IPS-18c (cell line): ENCODE results near the gene CDC20.

Experiments
- H3K4me3 ChIP-seq: 2 replicates; pipeline ENCODE4 v1.7.0; 2013; ENCODE audit warnings: low read depth, mild to moderate bottlenecking, low read length, moderate library complexity; ENCODE audit not compliant: insufficient read depth
- H3K9me3 ChIP-seq: one replicate; pipeline ENCODE4 v1.6.1; 2013; ENCODE audit warnings: mild to moderate bottlenecking, low read length, moderate library complexity; ENCODE audit not compliant: control insufficient read depth, insufficient read depth

The CDC20 gene

DNA sequence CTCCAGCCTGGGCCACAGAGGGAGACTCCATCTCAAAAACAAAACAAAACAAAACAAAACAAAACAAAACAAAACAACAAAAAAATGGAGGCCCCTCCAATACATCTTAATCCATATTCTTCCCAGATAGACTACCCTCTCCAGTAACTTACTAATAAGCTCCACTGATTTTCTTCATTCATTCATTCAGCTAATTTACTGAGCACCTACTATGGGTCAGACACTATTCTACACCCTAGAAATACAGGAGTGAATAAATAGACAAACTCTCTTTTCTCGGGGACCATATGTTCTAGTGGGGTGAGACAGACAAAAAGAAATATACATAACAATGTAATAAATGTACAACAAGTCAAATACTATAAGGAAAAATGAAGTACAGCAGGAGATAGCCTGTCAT, 7.8 kb upstream of the CDC20 start:
- H3K9me3 ChIP-seq: peaks cover 2% of the 10 kb centered on the region
- no peak overlapping the region for H3K4me3 ChIP-seq

DNA sequence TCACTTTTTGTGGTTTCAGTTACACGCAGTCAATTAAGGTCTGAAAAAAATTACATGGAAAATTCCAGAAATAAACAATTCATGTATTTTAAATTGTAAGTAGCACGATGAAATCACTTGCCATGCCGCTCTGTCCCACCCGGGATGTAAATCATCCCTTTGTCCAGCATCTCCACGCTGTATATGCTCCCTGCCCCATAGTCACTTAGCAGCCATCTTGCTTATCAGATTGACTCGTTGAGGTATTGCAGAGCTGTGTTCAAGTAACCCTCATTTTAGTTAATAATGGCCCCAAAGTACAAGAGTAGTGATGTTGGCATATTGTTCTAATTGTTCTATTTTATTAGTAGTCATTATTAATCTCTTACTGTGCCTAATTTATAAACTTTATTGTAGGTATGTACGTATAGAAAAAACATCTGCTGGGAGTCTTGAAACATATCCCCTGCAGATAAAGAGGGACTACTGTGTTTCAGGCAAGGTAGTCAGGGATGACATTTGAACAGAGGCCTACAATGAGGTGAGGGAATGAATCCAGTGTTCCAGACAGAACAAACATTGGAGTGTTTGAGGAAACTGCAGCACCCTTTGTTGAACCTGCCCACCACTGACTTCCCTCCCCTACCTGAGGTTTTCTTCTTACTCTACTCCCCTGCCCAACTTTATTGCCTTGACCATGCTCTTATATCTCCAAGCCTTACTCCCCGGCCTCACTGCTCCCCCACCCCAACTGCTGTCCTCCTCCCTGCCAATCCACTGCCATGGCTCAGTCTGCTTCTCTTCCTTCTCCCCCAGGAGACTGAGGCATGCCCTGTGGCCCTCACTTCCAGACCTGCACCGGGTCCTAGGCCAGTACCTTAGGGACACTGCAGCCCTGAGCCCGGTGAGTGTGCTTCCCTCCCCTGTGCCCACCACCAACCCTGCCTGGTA, 7.1 kb upstream of the CDC20 start:
- Histone ChIP-seq H3K4me3 (no peak overlapping the region), H3K9me3 (no peaks in the 10 kb centered on the region)

DNA sequence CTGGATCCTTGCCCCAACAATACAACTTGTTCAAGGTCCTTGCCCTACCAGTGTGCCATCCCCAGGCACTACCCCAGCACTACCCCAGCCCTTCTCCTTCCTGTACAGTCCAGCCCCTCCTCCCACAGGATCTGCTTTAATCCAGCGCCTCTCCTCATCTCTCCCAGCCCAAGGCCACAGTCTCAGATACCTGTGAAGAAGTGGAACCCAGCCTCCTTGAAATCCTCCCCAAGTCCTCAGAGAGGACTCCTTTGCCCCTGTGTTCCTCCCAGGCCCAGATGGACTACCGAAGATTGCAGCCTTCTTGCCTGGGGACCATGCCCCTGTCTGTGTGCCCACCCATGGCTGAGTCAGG, 6.5 kb upstream of the CDC20 start:
- H3K9me3 ChIP-seq: no peaks in the 10 kb centered on the region
- no peak overlapping the region for H3K4me3 ChIP-seq

DNA sequence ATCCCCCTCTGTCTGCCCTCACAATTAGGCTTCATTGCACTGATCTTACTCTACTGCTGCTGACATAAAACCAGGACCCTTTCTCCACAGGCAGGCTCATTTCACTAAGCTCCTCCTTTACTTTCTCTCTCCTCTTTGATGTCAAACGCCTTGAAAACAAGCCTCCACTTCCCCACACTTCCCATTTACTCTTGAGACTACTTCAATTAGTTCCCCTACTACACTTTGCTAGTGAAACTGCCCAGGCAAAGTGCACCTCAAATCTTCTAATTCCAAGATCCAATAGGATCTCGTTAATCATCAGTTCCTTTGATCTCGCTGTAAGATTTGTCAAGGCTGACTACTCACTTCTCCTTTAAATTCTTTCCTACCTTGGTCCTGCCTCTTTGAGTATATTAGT, 5.9 kb upstream of the CDC20 start:
- H3K4me3 ChIP-seq: no peak overlapping the region
- no peaks in the 10 kb centered on the region for H3K9me3 ChIP-seq

DNA sequence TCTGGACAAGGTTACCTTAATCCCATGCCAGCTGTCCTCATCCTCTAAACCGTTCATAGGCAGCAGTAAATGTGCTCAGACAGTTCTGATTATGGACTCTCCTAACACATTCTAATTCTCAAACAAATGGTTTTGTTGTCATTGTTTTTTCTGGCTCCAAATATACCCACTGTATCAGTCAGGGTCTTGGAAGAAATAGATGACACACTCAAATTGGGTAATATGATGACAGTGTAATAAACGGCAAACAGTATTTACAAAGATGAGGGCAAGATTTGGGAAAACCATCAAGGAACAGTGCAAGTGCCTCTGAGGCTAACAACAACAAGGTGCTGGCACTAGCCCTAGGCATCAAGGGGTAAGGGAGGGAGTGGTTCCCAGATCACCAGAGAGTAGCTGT, 4.3 kb upstream of the CDC20 start:
- Histone ChIP-seq H3K4me3 (no peak overlapping the region), H3K9me3 (no peaks in the 10 kb centered on the region)

DNA sequence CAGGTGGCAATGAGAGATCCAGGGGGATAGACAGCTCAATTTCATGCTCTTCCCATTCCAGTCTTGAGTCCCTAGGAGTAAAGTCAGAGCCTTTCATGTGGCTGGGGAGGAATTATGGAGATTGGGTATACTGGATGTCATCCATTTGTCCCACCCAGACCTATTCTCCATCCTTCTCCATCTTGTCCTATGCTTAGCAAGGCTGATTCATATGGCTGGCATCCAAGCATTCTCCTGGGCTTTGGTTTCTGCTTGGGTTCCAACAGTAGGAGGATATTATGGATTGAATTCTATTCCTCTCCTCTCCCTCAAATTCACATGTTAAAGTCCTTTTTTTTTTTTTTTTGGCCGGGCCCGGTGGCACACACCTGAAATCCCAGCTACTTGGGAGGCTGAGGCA, 3.8 kb upstream of the CDC20 start:
- Histone ChIP-seq H3K4me3 (no peak overlapping the region), H3K9me3 (no peaks in the 10 kb centered on the region)

DNA sequence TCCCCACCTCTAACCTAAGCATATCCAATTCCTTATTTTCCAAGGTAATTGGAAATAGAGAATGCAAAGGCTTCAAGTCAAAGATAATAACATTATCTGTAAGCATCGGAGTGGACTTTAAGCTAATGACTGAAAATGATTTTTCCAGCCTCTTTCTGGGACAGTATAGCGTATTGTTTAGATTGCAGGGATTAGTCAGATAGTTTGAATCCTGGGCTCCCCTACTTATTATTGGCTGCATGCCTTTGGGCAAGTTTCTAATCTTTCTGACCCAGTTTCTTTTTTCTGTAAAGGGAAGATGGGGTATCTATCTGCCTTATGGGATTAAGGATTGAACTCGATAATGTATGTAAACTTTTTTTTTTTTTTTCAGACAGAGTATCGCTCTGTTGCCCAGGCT, 1.5 kb upstream of the CDC20 start:
- H3K9me3 ChIP-seq: no peaks in the 10 kb centered on the region
- no peak overlapping the region for H3K4me3 ChIP-seq

DNA sequence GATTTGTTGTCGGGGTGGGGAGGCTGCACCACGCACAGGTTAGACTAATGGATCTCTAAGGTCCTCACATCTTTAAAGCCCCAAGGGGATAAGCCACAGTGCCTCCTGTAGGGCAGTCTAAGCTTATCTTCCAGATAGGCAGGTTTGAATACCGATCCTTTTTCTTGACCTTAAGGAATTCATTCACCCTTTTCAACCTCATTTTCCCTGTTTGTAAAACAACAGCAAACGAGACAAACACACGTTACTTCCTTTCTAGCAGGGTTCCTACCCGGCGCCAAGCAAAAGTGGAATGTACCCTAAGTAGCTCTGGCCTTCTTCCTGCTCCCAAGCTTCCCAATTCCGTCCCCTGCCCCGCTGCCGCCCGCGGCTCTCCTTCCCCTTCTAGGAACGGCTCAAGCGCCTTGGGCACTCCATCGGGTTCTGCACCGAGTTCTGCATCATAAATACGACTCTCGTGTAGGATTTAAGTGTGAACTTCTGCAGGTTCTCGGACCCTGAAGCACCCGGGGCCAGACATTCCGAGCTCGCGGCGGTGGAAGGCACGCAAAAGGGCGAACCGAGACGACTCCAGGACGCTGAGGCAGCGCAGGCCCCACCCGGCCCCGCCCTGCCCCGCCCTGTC, 548 bp upstream of the CDC20 start:
- Histone ChIP-seq H3K9me3 (no peaks in the 10 kb centered on the region), H3K4me3 (peak overlapping the region; percentile 54)

DNA sequence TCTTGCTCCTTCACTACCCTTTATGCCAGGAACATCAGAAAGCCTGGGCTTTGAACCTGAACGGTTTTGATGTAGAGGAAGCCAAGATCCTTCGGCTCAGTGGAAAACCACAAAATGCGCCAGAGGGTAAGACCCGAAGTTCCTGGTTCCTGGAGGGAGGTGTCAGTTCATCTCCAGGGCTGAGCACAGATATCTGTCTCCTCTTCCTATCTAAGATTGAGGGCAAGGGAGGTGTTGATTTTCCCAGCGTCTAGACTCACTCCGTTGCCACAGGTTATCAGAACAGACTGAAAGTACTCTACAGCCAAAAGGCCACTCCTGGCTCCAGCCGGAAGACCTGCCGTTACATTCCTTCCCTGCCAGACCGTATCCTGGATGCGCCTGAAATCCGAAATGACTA, 915 bp downstream of the CDC20 start:
- H3K9me3 ChIP-seq: no peaks in the 10 kb centered on the region
- peak overlapping the region; percentile 66 for H3K4me3 ChIP-seq

DNA sequence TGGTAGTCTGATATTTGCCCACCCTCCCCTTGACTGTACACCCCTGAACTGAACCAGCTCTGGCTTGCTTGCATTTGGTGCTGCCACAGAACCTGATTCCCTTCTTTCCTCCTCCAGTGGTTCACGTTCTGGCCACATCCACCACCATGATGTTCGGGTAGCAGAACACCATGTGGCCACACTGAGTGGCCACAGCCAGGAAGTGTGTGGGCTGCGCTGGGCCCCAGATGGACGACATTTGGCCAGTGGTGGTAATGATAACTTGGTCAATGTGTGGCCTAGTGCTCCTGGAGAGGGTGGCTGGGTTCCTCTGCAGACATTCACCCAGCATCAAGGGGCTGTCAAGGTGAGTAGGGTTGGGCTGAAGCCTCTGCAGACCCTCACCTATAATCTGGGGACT, 1.8 kb downstream of the CDC20 start:
- no peaks in the 10 kb centered on the region for H3K9me3 ChIP-seq
- H3K4me3 ChIP-seq: peak overlapping the region; percentile 66

DNA sequence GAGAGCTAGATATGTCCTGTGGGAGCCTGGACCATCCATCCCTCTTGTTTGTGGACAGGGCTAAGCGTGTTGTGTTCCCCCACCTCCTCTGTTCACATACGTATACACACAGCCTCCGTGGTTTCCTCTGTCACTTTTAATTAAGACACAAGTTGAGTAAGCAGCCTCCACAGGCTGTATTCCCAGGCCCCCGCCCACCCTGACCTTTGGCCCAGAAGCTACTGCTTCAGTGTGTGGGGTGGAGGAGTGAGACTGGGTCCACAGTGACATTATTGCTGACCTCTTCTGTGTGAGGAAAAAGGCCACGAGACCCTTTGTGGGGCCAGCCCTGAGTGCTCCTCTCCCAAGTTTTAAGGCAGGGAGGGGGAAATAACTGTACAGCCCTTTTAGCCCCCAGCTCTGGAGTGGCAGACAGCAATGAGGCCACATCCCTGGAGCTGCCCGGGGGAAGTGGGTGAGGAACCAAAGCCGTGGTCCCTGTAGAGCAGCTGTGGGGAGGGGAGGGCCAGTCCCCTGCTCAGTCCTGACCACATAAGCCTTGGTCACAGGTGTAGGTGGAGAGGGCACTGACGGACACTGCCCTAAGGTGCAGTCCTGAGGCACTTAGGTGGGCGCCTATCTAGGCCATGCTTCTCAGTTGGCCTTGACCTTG, 4.6 kb downstream of the CDC20 start:
- H3K9me3 ChIP-seq: no peaks in the 10 kb centered on the region
- no peak overlapping the region for H3K4me3 ChIP-seq

DNA sequence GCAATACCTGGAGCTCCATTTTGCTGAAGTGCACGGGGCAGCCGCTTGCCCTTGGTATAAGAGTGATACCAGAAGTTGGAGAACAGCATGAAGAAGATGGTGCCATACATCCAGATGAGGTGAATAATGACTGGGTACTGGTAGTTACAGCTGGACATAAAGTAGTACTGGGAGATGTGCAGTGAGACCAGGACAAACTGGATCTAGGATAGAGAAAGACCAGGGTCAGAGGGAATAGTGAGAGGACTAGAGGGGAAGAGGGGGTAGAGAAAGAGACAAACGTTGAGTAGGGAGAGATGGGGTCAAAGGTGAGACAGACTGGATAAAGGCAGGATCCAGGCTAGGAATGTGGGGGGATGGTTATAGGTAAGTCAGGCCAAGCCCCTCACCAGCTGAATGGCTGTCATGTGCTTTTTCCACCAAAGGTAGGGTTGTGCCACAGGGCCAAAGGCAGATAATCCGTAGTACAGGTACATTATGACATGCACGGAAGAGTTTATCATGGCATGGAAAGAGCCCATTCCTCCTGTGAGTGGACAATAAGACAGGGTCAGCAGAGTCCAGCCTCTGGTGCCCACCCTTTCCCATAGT, 5.2 kb downstream of the CDC20 start:
- no peak overlapping the region for H3K4me3 ChIP-seq

DNA sequence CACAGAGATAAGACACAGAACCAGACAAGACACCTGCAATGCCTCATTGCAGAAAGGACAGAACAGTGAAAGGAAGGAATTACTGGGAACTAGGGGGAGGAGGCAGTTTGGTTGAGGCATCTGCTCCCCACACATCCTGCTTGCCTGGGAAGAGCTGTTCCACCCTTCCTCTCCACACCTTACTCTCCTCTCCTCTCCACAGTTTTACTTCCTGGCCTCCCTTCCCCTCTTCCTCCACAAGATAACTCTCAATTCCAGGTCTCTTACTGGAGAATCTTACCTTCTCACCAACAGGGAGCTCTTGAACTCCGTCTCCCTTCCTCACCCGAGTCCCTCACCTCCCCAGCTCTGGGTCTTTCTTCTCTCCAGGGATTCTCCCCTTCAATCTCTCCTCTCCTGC, 6.9 kb downstream of the CDC20 start:
- peak overlapping the region; percentile 11 for H3K4me3 ChIP-seq
- H3K9me3 ChIP-seq: no peaks in the 10 kb centered on the region

More for the DNA sequence above, 5.2 kb downstream of the CDC20 start:
- no peaks in the 10 kb centered on the region for H3K9me3 ChIP-seq

DNA sequence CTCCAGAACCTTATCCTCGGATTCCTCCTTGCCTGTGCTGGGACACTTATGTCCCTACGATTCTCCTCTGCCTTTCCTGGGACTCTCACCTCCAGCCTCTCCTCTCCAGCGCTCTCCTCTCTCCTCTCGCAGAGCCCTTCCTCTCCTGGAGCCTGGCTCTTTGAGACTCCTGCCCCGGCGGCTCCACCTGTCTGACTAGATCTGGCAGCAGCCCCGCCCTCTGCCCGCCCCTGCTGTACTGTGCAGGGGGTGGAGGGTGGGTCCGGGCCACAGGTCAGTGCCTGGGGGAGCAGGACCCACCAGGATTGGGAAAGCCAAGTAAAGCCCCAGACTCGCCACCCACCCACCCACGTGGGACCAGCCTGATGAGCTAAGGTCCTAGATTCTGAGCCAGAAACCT, 7.4 kb downstream of the CDC20 start:
- Histone ChIP-seq H3K4me3 (peak overlapping the region; percentile 81), H3K9me3 (no peaks in the 10 kb centered on the region)

DNA sequence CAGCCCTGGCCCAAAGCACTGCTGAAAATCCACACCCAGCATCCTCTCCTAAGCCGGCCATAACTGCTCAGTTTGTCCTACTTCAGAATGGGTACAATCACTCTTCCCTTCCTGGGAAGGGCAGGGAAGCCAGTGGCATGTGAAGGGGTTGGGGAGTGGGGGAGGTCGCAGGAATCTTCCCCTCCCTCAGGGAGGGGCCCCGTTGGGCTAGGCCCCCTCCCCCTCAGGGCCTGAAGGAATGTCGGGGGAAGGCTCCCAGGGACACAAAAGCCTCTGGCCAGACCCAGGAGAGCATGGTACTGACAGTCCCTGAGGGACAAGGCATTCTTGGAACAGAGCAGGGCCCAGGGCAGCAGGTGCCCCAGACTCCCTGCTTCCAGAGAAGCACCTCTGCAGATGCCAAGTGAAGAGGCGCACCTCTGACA, 7.8 kb downstream of the CDC20 start:
- H3K4me3 ChIP-seq: peak overlapping the region; percentile 81
- no peaks in the 10 kb centered on the region for H3K9me3 ChIP-seq

DNA sequence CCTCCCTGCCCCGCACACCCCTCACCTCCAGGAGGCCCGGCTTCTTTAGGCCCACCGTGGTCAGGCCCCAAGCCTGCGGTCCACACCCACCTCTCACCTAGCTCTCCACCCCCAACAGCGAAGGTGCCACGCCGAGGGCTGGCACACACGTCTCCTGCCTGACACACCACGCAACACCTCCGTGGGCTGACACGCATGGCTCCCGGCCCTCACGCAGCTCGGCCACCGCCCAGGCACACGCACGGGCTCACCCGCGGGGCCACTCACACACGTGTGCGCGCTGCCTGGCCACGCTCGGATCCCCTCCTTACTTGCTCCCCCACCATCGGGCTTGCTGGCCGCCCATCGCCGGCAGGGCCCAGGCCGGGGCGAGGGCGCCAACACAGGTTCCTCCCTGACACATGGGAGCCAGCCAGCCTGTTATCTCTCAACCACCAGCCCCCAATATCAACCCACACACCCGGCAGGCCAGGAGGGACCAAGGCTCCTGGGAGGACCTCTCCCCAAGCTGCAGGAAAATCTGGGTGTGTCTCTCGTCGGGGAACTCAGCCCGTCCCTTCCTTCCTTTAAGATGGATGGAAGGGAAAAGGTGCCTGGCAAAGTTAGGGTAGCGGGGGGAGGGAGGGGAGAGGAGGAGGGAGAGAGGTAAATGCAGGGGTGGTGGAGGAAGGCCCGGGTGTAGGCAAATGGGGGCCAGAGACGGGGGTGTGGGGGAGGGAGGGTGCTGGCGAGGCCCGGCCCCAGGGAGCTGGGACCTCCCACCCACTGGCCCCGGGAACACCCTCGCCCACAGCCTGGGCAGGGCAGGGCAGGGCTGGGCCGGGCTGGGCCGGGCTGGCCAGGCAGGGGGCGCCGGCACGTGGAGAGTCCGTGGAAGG, 8.5 kb downstream of the CDC20 start:
- peak overlapping the region; percentile 81 for H3K4me3 ChIP-seq

More for the DNA sequence above, 8.5 kb downstream of the CDC20 start:
- H3K9me3 ChIP-seq: no peaks in the 10 kb centered on the region
